Measurements from ENCODE around the gene CRY2. TPM values are rescaled to one million over a fixed set of nuclear protein-coding genes. Genes with fewer than 3 reads are reported as not detected.

Gene CRY2
- total and polyA plus RNA-seq, 2 experiments from 2014 or later = 9.5 to 15.4 TPM

GRCh38 chr11:45864041-45864440 is 16.8 kb downstream of the CRY2 start (continued):
- no peak for TF ChIP-seq POLR2AphosphoS5 (IDR thresholded peaks at IDR 0.05; ENCODE audit: low read depth)
- no peak for TF ChIP-seq CREB1 (CRISPR knock-in tag; IDR thresholded peaks at IDR 0.05; ENCODE audit: low read depth)
- no peak for TF ChIP-seq STAT1 (IDR thresholded peaks at IDR 0.05; ENCODE audit: unreplicated experiment)
- TF ChIP-seq REST (IDR thresholded peaks at IDR 0.05; ENCODE audit: unreplicated experiment) = no peak
- TF ChIP-seq EZH2phosphoT487 (IDR thresholded peaks at IDR 0.05; ENCODE audit: unreplicated experiment) = no peak
- TF ChIP-seq EZH2 (IDR thresholded peaks at IDR 0.05; ENCODE audit: low read depth, unreplicated experiment) = no peak
- no peak for TF ChIP-seq CTCF (conservative IDR thresholded peaks at IDR 0.05; ENCODE audit: low read depth in 2 of 2)
- no peak for TF ChIP-seq NANOG (IDR thresholded peaks at IDR 0.05; ENCODE audit: borderline replicate concordance)
- TF ChIP-seq ETS1 (IDR thresholded peaks at IDR 0.05) = no peak
- TF ChIP-seq ZNF331 (CRISPR knock-in tag; IDR thresholded peaks at IDR 0.05; ENCODE audit: low read depth) = no peak

GRCh38 chr11:45869551-45869950 is 22.3 kb downstream of the CRY2 start:
- Histone ChIP-seq H2AFZ (no peak overlapping the region), H3K79me2 (replicated peaks; ENCODE audit: insufficient read depth) (no peaks in the 10 kb centered on the region), H3K27me3 (ENCODE audit: insufficient read depth) (no peaks in the 10 kb centered on the region), H3K4me3 (no peak overlapping the region), H3K27ac (ENCODE audit: low read depth) (no peak overlapping the region), H3F3A (replicated peaks; ENCODE audit: low read depth) (peaks cover 4% of the 10 kb centered on the region; the same call in 1 of the 2 replicates), H4K20me1 (replicated peaks; ENCODE audit: insufficient read depth) (no peaks in the 10 kb centered on the region), H3K36me3 (ENCODE audit: insufficient read depth) (no peaks in the 10 kb centered on the region; the same call in 1 of the 2 replicates), H3K4me2 (no peak overlapping the region), H3K9me2 (ENCODE audit: insufficient read depth) (no peaks in the 10 kb centered on the region), H3K4me1 (ENCODE audit: insufficient read depth) (peaks cover 4% of the 10 kb centered on the region; the same call in 1 of the 2 replicates)
- ATAC-seq (no peak), DNase-seq (ENCODE audit: low spot score) (no peak)
- H3K4me1 Mint-ChIP-seq = peaks cover 6% of the 10 kb centered on the region
- no peaks in the 10 kb centered on the region for H3K9me3 Mint-ChIP-seq
- H3K27ac Mint-ChIP-seq = no peak overlapping the region
- no peak overlapping the region for H3K4me3 Mint-ChIP-seq
- H3K36me3 Mint-ChIP-seq (ENCODE audit: low read depth) = peaks cover 11% of the 10 kb centered on the region; the same call in 2 of the 3 replicates
- H3K27me3 Mint-ChIP-seq (ENCODE audit: insufficient read depth, low read depth, poor library complexity) = peaks cover 1% of the 10 kb centered on the region
- TF ChIP-seq JUNB (IDR thresholded peaks at IDR 0.05; ENCODE audit: unreplicated experiment) (no peak), ZNF331 (CRISPR knock-in tag; IDR thresholded peaks at IDR 0.05; ENCODE audit: low read depth) (no peak), ZNF114 (CRISPR knock-in tag; IDR thresholded peaks at IDR 0.05) (no peak), ETS1 (IDR thresholded peaks at IDR 0.05) (no peak), EZH2 (IDR thresholded peaks at IDR 0.05; ENCODE audit: low read depth, unreplicated experiment) (no peak), STAT1 (IDR thresholded peaks at IDR 0.05; ENCODE audit: unreplicated experiment) (no peak), CTCF (conservative IDR thresholded peaks at IDR 0.05; ENCODE audit: low read depth in 2 of 2) (no peak)

Measured in GM23338 (cell line).